PC-3 (cell line): ENCODE results near the gene NUDT3. TPM values are rescaled to one million over a fixed set of nuclear protein-coding genes. Genes with fewer than 3 reads are reported as not detected.

Experiments
- ATAC-seq: fragments of 200-7000 bp; cut with Tn5 transposase; 2 replicates; pipeline ENCODE4 v1.9.1; 2020; ENCODE audit warnings: mild to moderate bottlenecking, moderate library complexity
- BruUV-seq: library from RNA; stranded (reverse); fragments of 400-500 nt; replicated peaks from 2 replicates; lab custom pipeline; 2021; lab: Mats Ljungman, UMichigan
- CTCF ChIA-PET: fragments of 300-600 bp; sonication (Branson Sonifier 250); formaldehyde crosslinking; loops from one replicate; lab custom pipeline; 2022; ENCODE audit warnings: antibody characterized with exemption; lab: Charles Lee
- POLR2A ChIA-PET: fragments of 300-600 bp; sonication (Branson Sonifier 250); formaldehyde crosslinking; loops from one replicate; lab custom pipeline; 2022; ENCODE audit warnings: antibody characterized with exemption; ENCODE audit not compliant: unreplicated experiment; lab: Charles Lee
- DNase-seq: peaks from one replicate; pipeline ENCODE4 v3.0.0-alpha.2; 2015
- H2AFZ ChIP-seq: fragments of 300-600 bp; sonication (generic); 2 replicates; pipeline ENCODE4 v1.6.0; 2016; ENCODE audit warnings: antibody characterized with exemption, low read length
- H3F3A ChIP-seq: fragments of 300-600 bp; sonication (generic); one replicate; pipeline ENCODE4 v1.6.0; 2017; ENCODE audit warnings: antibody characterized with exemption, low read length, control low read depth, mild to moderate bottlenecking; ENCODE audit not compliant: unreplicated experiment
- H3K27ac ChIP-seq: fragments of 300-600 bp; sonication (generic); 2 replicates; pipeline ENCODE4 v1.5.1; 2016; ENCODE audit warnings: mild to moderate bottlenecking, low read length
- H3K27me3 ChIP-seq: fragments of 300-600 bp; sonication (generic); 2 replicates; pipeline ENCODE4 v1.6.1; 2016; ENCODE audit warnings: low read length, mixed read lengths
- H3K36me3 ChIP-seq: fragments of 300-600 bp; sonication (generic); 2 replicates; pipeline ENCODE4 v1.6.1; 2016; ENCODE audit warnings: low read depth, mixed run types, low read length, mixed read lengths
- H3K4me1 ChIP-seq: fragments of 300-600 bp; sonication (generic); 2 replicates; pipeline ENCODE4 v1.5.1; 2016; ENCODE audit warnings: low read length; ENCODE audit not compliant: insufficient read depth
- H3K4me2 ChIP-seq: fragments of 300-600 bp; sonication (generic); 2 replicates; pipeline ENCODE4 v1.6.0; 2016; ENCODE audit warnings: low read length
- H3K4me3 ChIP-seq: fragments of 300-600 bp; sonication (generic); 2 replicates; pipeline ENCODE4 v1.5.1; 2016; ENCODE audit warnings: mild to moderate bottlenecking, low read length, mixed read lengths
- H3K79me2 ChIP-seq: fragments of 300-600 bp; sonication (generic); 2 replicates; pipeline ENCODE4 v1.6.1; 2017; ENCODE audit warnings: low read length, mixed read lengths
- H3K9ac ChIP-seq: fragments of 300-600 bp; sonication (generic); 2 replicates; pipeline ENCODE4 v1.6.0; 2016; ENCODE audit warnings: mild to moderate bottlenecking, low read length
- H3K9me2 ChIP-seq: fragments of 300-600 bp; sonication (generic); replicated peaks from 2 replicates; pipeline ENCODE4 v1.6.1; 2016; ENCODE audit warnings: mixed run types, low read length, mixed read lengths
- H3K9me3 ChIP-seq: fragments of 300-600 bp; sonication (generic); 2 replicates; pipeline ENCODE4 v1.6.1; 2016; ENCODE audit warnings: low read length, mixed read lengths
- H4K20me1 ChIP-seq: fragments of 300-600 bp; sonication (generic); 2 replicates; pipeline ENCODE4 v1.6.1; 2016; ENCODE audit warnings: low read length, mixed read lengths
- CTCF ChIP-seq: fragments of 300-600 bp; sonication (generic); conservative IDR thresholded peaks from 2 replicates; pipeline ENCODE4 v1.5.1; 2017; ENCODE audit warnings: antibody characterized with exemption, low read depth, mild to moderate bottlenecking, low read length
- EZH2 ChIP-seq: fragments of 300-600 bp; sonication (generic); IDR thresholded peaks from one replicate; pipeline ENCODE4 v1.6.1; 2017; ENCODE audit warnings: antibody characterized with exemption, mild to moderate bottlenecking, low read length; ENCODE audit not compliant: unreplicated experiment
- EZH2phosphoT487 ChIP-seq: fragments of 300-600 bp; sonication (generic); IDR thresholded peaks from 2 replicates; pipeline ENCODE4 v1.6.1; 2018; ENCODE audit warnings: mild to moderate bottlenecking, antibody characterized with exemption, low read length, borderline replicate concordance
- intact Hi-C: fragments of 100-400 bp; cut with micrococcal nuclease; formaldehyde crosslinking; loops from 2 replicates; pipeline ENCODE4 v1.9.0; 2023
- total RNA-seq: library from RNA; depleted of rRNA; stranded (reverse); fragments of >200 nt; gene quantifications from 2 replicates; pipeline ENCODE4 v1.2.3, GENCODE V29; 2014

The NUDT3 gene
- total RNA-seq, 1 experiment from 2014 or later: 24.6 TPM

GRCh38 chr6:34275128-34275804 is 117.2 kb downstream of the NUDT3 start:
- Histone ChIP-seq H3K36me3 (0 out of 2 replicates have a peak, but pooled peaks cover 2% of the 10 kb centered on the region), H3K9ac (no peak overlapping the region), H3K9me3 (no peaks in the 10 kb centered on the region), H3K4me1 (no peaks in the 10 kb centered on the region), H3K79me2 (no peaks in the 10 kb centered on the region), H3K27ac (no peak overlapping the region), H3K9me2 (no peaks in the 10 kb centered on the region), H3K4me2 (no peak overlapping the region), H3F3A (no peaks in the 10 kb centered on the region), H3K4me3 (no peak overlapping the region), H2AFZ (no peak overlapping the region), H4K20me1 (no peaks in the 10 kb centered on the region), H3K27me3 (no peaks in the 10 kb centered on the region)
- POLR2A ChIA-PET: no interaction called here
- no peak for TF ChIP-seq EZH2
- no peak for TF ChIP-seq EZH2phosphoT487
- TF ChIP-seq CTCF: no peak
- no peak for DNase-seq
- CTCF ChIA-PET: no interaction called here
- intact Hi-C loops: no loop called here
- no peak for ATAC-seq
- BruUV-seq: no TSS peak

GRCh38 chr6:34274129-34274528 is 118.3 kb downstream of the NUDT3 start:
- no peak overlapping the region for H2AFZ ChIP-seq
- H3K9me2 ChIP-seq: no peaks in the 10 kb centered on the region
- H3K4me3 ChIP-seq: no peak overlapping the region
- DNase-seq (no peak), ATAC-seq (no peak)
- H4K20me1 ChIP-seq: no peaks in the 10 kb centered on the region
- 0 out of 2 replicates have a peak, but pooled peaks cover 2% of the 10 kb centered on the region for H3K36me3 ChIP-seq
- CTCF ChIA-PET: no interaction called here
- no peak overlapping the region for H3K9ac ChIP-seq
- no peaks in the 10 kb centered on the region for H3K27me3 ChIP-seq
- POLR2A ChIA-PET: no interaction called here
- no peaks in the 10 kb centered on the region for H3K9me3 ChIP-seq
- H3K4me1 ChIP-seq: no peaks in the 10 kb centered on the region
- H3K27ac ChIP-seq: no peak overlapping the region
- intact Hi-C loops: no loop called here
- no peaks in the 10 kb centered on the region for H3F3A ChIP-seq
- H3K79me2 ChIP-seq: no peaks in the 10 kb centered on the region
- TF ChIP-seq EZH2 (no peak), EZH2phosphoT487 (no peak), CTCF (no peak)
- no TSS peak for BruUV-seq
- no peak overlapping the region for H3K4me2 ChIP-seq

GRCh38 chr6:34273242-34273805 is 119.1 kb downstream of the NUDT3 start:
- BruUV-seq: no TSS peak
- Histone ChIP-seq H3K79me2 (no peaks in the 10 kb centered on the region), H4K20me1 (no peaks in the 10 kb centered on the region), H3K9me2 (no peaks in the 10 kb centered on the region), H3K9ac (no peak overlapping the region), H3K4me3 (no peak overlapping the region), H3K36me3 (0 out of 2 replicates have a peak, but pooled peaks cover 2% of the 10 kb centered on the region), H3K27me3 (no peaks in the 10 kb centered on the region), H3K9me3 (no peaks in the 10 kb centered on the region), H2AFZ (no peak overlapping the region), H3K27ac (no peak overlapping the region), H3K4me1 (no peaks in the 10 kb centered on the region), H3F3A (no peaks in the 10 kb centered on the region), H3K4me2 (no peak overlapping the region)
- intact Hi-C loops: no loop called here
- ChIA-PET CTCF (no interaction called here), POLR2A (no interaction called here)
- TF ChIP-seq EZH2phosphoT487: no peak
- ATAC-seq (no peak), DNase-seq (no peak)
